Loucy (cell line): Measurements from ENCODE around the gene FIBCD1.

ENCODE experiments used
- H2AFZ ChIP-seq: fragments of 200-600 bp; sonication (generic); 2 replicates; pipeline ENCODE4 v1.6.0; 2016; ENCODE audit warnings: antibody characterized with exemption, mild to moderate bottlenecking, low read length, moderate library complexity
- H3F3A ChIP-seq: fragments of 200-600 bp; 2 replicates; pipeline ENCODE4 v1.6.0; 2016; ENCODE audit warnings: antibody characterized with exemption, low read depth, mild to moderate bottlenecking
- H3K27me3 ChIP-seq: fragments of 200-600 bp; sonication (generic); 2 replicates; pipeline ENCODE4 v1.6.1; 2014; ENCODE audit warnings: low read length, mild to moderate bottlenecking; ENCODE audit not compliant: insufficient read depth, poor library complexity, severe bottlenecking
- H3K36me3 ChIP-seq: fragments of 200-600 bp; sonication (generic); 2 replicates; pipeline ENCODE4 v1.6.1; 2016; ENCODE audit warnings: low read length; ENCODE audit not compliant: insufficient read depth
- H3K4me1 ChIP-seq: fragments of 200-600 bp; sonication (generic); 2 replicates; pipeline ENCODE4 v1.5.1; 2014; ENCODE audit warnings: low read length, mild to moderate bottlenecking; ENCODE audit not compliant: insufficient read depth, poor library complexity, severe bottlenecking
- H3K4me2 ChIP-seq: fragments of 200-600 bp; sonication (generic); 2 replicates; pipeline ENCODE4 v1.6.0; 2014; ENCODE audit warnings: antibody characterized with exemption, low read length, low read depth, mild to moderate bottlenecking; ENCODE audit not compliant: poor library complexity, severe bottlenecking
- H3K4me3 ChIP-seq: fragments of 200-600 bp; sonication (generic); 2 replicates; pipeline ENCODE4 v1.5.1; 2014; ENCODE audit warnings: low read length, mild to moderate bottlenecking, mixed read lengths; ENCODE audit not compliant: poor library complexity, severe bottlenecking
- H3K79me2 ChIP-seq: fragments of 200-600 bp; sonication (generic); 2 replicates; pipeline ENCODE4 v1.6.1; 2014; ENCODE audit warnings: low read length; ENCODE audit not compliant: insufficient read depth
- H3K9ac ChIP-seq: fragments of 200-600 bp; sonication (generic); 2 replicates; pipeline ENCODE4 v1.6.0; 2014; ENCODE audit warnings: mild to moderate bottlenecking, low read depth, low read length, moderate library complexity; ENCODE audit not compliant: poor library complexity, severe bottlenecking
- H3K9me2 ChIP-seq: fragments of 200-600 bp; sonication (generic); replicated peaks from 2 replicates; pipeline ENCODE4 v1.6.1; 2016; ENCODE audit warnings: low read depth, low read length, mixed read lengths
- H3K9me3 ChIP-seq: fragments of 200-600 bp; sonication (generic); 2 replicates; pipeline ENCODE4 v1.6.1; 2014; ENCODE audit warnings: mild to moderate bottlenecking, antibody characterized with exemption, low read length, low read depth; ENCODE audit not compliant: insufficient read depth
- H4K20me1 ChIP-seq: fragments of 200-600 bp; sonication (generic); 2 replicates; pipeline ENCODE4 v1.6.0; 2014; ENCODE audit warnings: antibody characterized with exemption, low read length, mild to moderate bottlenecking; ENCODE audit not compliant: insufficient read depth, poor library complexity, severe bottlenecking
- EZH2phosphoT487 ChIP-seq: fragments of 200-600 bp; IDR thresholded peaks from 2 replicates; pipeline ENCODE4 v1.6.1; 2018; ENCODE audit warnings: antibody characterized with exemption, mild to moderate bottlenecking, moderate library complexity, borderline replicate concordance
- TF ChIP-seq, protein P1 (sequence below): fragments of 200-600 bp; sonication (generic); conservative IDR thresholded peaks from 2 replicates; pipeline ENCODE4 v1.5.1; 2014; ENCODE audit warnings: mild to moderate bottlenecking, antibody characterized with exemption, low read length

Gene FIBCD1

DNA sequence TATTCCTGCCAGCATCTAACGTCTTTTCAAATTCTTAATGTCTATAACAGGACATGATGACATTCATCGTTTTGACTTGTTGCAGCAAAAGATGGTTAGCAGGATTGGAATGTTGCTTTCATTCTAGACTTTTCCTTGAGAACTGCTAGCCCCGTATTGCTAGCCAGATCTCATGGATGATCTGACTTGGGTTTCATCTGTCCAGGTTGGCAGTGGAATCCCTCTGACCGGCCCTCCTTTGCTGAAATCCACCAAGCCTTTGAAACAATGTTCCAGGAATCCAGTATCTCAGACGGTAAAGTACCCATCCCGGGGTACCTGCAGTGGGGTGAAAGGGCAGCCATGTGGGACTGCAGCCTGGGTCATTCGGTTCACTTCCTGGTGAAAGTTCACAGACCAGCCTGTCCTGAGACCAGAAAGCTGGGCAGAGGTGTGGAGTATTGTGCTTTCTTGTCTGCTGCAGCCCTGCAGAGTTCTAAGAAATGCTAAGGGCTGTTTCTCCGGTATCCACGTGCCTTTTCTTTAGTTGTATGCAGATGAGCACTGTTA, 59.1 kb downstream of the FIBCD1 start:
- TF ChIP-seq, protein P1, sequence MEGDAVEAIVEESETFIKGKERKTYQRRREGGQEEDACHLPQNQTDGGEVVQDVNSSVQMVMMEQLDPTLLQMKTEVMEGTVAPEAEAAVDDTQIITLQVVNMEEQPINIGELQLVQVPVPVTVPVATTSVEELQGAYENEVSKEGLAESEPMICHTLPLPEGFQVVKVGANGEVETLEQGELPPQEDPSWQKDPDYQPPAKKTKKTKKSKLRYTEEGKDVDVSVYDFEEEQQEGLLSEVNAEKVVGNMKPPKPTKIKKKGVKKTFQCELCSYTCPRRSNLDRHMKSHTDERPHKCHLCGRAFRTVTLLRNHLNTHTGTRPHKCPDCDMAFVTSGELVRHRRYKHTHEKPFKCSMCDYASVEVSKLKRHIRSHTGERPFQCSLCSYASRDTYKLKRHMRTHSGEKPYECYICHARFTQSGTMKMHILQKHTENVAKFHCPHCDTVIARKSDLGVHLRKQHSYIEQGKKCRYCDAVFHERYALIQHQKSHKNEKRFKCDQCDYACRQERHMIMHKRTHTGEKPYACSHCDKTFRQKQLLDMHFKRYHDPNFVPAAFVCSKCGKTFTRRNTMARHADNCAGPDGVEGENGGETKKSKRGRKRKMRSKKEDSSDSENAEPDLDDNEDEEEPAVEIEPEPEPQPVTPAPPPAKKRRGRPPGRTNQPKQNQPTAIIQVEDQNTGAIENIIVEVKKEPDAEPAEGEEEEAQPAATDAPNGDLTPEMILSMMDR, result no peak
- TF ChIP-seq EZH2phosphoT487, result no peak
- no peak overlapping the region for H3K4me2 ChIP-seq
- no peaks in the 10 kb centered on the region for H4K20me1 ChIP-seq
- no peaks in the 10 kb centered on the region for H3K27me3 ChIP-seq
- no peaks in the 10 kb centered on the region for H3K9me2 ChIP-seq
- H3K79me2 ChIP-seq, result no peaks in the 10 kb centered on the region
- no peaks in the 10 kb centered on the region for H3K4me1 ChIP-seq
- H3K4me3 ChIP-seq, result no peak overlapping the region
- no peaks in the 10 kb centered on the region for H3F3A ChIP-seq
- no peak overlapping the region for H2AFZ ChIP-seq
- H3K9ac ChIP-seq, result no peak overlapping the region
- no peaks in the 10 kb centered on the region for H3K9me3 ChIP-seq
- peaks cover 52% of the 10 kb centered on the region; the same call in 1 of the 2 replicates for H3K36me3 ChIP-seq

DNA sequence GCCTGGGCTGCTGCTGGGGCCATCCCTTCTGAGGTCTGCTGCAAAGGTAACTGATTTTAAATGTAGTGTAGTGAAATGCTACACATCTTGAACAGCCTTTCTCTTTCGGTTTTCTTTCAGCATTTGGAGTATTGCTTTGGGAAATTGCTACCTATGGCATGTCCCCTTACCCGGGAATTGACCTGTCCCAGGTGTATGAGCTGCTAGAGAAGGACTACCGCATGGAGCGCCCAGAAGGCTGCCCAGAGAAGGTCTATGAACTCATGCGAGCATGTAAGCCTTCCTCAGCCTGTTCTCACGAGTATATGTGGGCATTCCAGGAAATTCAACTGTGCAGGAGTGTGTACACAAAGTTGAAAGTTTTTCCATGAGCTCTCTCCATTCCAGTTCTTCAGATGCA, 60.8 kb downstream of the FIBCD1 start:
- Histone ChIP-seq H3K9ac (no peak overlapping the region), H3K36me3 (peaks cover 55% of the 10 kb centered on the region; the same call in 1 of the 2 replicates), H3K4me2 (no peak overlapping the region), H4K20me1 (no peaks in the 10 kb centered on the region), H3K4me3 (no peak overlapping the region), H3K9me2 (no peaks in the 10 kb centered on the region), H3K9me3 (no peaks in the 10 kb centered on the region), H3K27me3 (no peaks in the 10 kb centered on the region), H3K79me2 (no peaks in the 10 kb centered on the region), H3F3A (no peaks in the 10 kb centered on the region), H3K4me1 (no peaks in the 10 kb centered on the region), H2AFZ (no peak overlapping the region)
- TF ChIP-seq EZH2phosphoT487, result no peak
- TF ChIP-seq, protein P1, result no peak

- Histone ChIP-seq H3F3A (no peaks in the 10 kb centered on the region), H3K9me3 (no peaks in the 10 kb centered on the region)
- TF ChIP-seq, protein P1, result no peak
- no peak for TF ChIP-seq EZH2phosphoT487
Measured at GRCh38 chr9:130877300-130877699, 61.7 kb downstream of the FIBCD1 start.

More at GRCh38 chr9:130877300-130877699, 61.7 kb downstream of the FIBCD1 start:
- Histone ChIP-seq H2AFZ (no peak overlapping the region), H3K36me3 (peaks cover 65% of the 10 kb centered on the region; the same call in 1 of the 2 replicates), H3K9ac (no peak overlapping the region), H4K20me1 (no peaks in the 10 kb centered on the region), H3K4me3 (no peak overlapping the region), H3K79me2 (no peaks in the 10 kb centered on the region), H3K4me1 (no peaks in the 10 kb centered on the region), H3K9me2 (no peaks in the 10 kb centered on the region), H3K27me3 (no peaks in the 10 kb centered on the region), H3K4me2 (no peak overlapping the region)
